Endodermal cell (in vitro differentiated cells): Measurements from ENCODE around the gene CNTRL. TPM values are rescaled to one million over a fixed set of nuclear protein-coding genes. Genes with fewer than 3 reads are reported as not detected.

Experiments used
- DNase-seq: peaks from one replicate; pipeline ENCODE4 v3.0.0-alpha.2; 2017
- H3K27ac ChIP-seq: 2 replicates; pipeline ENCODE4 v1.5.1; 2013; ENCODE audit warnings: mild to moderate bottlenecking, low read depth, low read length, moderate library complexity
- H3K27me3 ChIP-seq: 2 replicates; pipeline ENCODE4 v1.6.1; 2013; ENCODE audit warnings: mild to moderate bottlenecking, low read length, moderate library complexity; ENCODE audit not compliant: insufficient read depth, control insufficient read depth, poor library complexity, severe bottlenecking
- H3K36me3 ChIP-seq: 2 replicates; pipeline ENCODE4 v1.7.0; 2013; ENCODE audit warnings: mild to moderate bottlenecking, low read length, moderate library complexity; ENCODE audit not compliant: control insufficient read depth, insufficient read depth
- H3K4me1 ChIP-seq: one replicate; pipeline ENCODE4 v1.7.0; 2013; ENCODE audit warnings: low read length; ENCODE audit not compliant: control insufficient read depth, insufficient read depth
- H3K4me3 ChIP-seq: 2 replicates; pipeline ENCODE4 v1.5.1; 2013; ENCODE audit warnings: mild to moderate bottlenecking, low read length, moderate library complexity
- H3K9ac ChIP-seq: 2 replicates; pipeline ENCODE4 v1.6.1; 2013; ENCODE audit warnings: mild to moderate bottlenecking, low read length, moderate library complexity; ENCODE audit not compliant: poor library complexity, severe bottlenecking; ENCODE audit errors: extremely low read depth
- H3K9me3 ChIP-seq: 2 replicates; pipeline ENCODE4 v1.6.1; 2013; ENCODE audit warnings: mild to moderate bottlenecking, low read length, moderate library complexity; ENCODE audit not compliant: control insufficient read depth
- H3K27ac Mint-ChIP-seq: 2 replicates; pipeline ENCODE4 v1.8.0; 2020; ENCODE audit warnings: mixed read lengths
- H3K27me3 Mint-ChIP-seq: 2 replicates; pipeline ENCODE4 v1.8.0; 2021; ENCODE audit warnings: mild to moderate bottlenecking, mixed read lengths; ENCODE audit not compliant: insufficient read depth
- H3K36me3 Mint-ChIP-seq: 2 replicates; pipeline ENCODE4 v1.8.0; 2020; ENCODE audit warnings: low read depth, mixed read lengths
- H3K4me1 Mint-ChIP-seq: 2 replicates; pipeline ENCODE4 v1.8.0; 2020; ENCODE audit warnings: mixed read lengths
- H3K4me3 Mint-ChIP-seq: 2 replicates; pipeline ENCODE4 v1.8.0; 2020; ENCODE audit warnings: mild to moderate bottlenecking, moderate library complexity, mixed read lengths
- H3K9me3 Mint-ChIP-seq: 2 replicates; pipeline ENCODE4 v1.8.0; 2020; ENCODE audit warnings: mild to moderate bottlenecking, mixed read lengths
- WGBS, 2 experiments: methylation state at CpG; one replicate each; pipeline versions ENCODE4 v1.1.5 to v1.1.7; 2013; ENCODE audit warnings: missing lambda C conversion rate in 2 of 2, mixed read lengths in 1 of 2; ENCODE audit not compliant: insufficient coverage in 1 of 2, insufficient read length in 1 of 2; 5-methylcytosine and 5-hydroxymethylcytosine counted together
- total RNA-seq, 2 donors: library from RNA; stranded (reverse); fragmentation: NEBNext Ultra II Directional in 1 of 2; extraction: Animal tissue kit (Norgen Biotek cat#: 25700) in 1 of 2; gene quantifications; 2 replicates in 1 of 2; 3 replicates in 1 of 2; pipeline ENCODE4 v1.2.1, GENCODE V29; 2021
- TF ChIP-seq, protein P1 (sequence below): fragments of 200-600 bp; sonication (generic); conservative IDR thresholded peaks from 2 replicates; pipeline ENCODE4 v1.5.0; 2021; ENCODE audit warnings: antibody characterized with exemption, mild to moderate bottlenecking

Gene CNTRL
- total RNA-seq, 2 donors from 2014 or later, result 18.0 to 21.0 TPM

DNA sequence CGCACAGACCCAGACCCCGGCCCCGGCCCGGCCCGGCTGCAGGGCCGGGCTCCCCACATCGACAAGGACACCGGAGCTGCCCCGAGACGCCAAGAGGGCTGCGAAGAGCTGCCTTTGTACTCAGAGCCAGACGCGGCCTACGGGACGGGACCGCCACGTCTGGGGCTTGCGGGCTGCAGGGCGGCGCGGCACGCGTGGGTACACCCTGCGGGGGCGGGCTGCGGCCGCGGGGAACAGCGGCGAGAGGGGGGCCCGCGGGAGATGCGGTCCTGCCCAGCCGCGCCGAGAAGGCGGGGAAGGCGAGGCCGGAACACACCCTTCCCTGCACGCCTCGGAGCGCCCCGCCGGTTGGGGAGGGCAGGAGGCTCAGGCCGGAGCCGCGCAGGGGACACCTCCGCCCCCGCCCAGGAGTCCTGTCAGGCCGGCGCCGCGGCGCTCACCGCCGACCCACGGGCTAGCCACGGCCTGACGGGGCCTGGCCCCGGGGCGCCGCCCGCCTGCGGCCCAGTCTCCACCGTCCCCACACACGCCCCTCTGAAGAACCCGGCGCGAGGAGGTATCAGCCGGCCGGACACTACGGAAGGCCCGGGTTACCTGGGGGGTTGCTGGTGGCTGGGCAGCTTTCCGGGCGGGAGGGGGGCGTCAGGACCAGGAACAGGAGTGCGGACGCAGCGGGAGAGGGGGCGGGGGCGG lies 126.4 kb downstream of the CNTRL start:
- Mint-ChIP-seq H3K36me3 (no peaks in the 10 kb centered on the region), H3K27ac (no peak overlapping the region), H3K4me1 (peaks cover 34% of the 10 kb centered on the region), H3K4me3 (peak overlapping the region; percentile 87), H3K27me3 (peaks cover 2% of the 10 kb centered on the region), H3K9me3 (no peaks in the 10 kb centered on the region)
- Histone ChIP-seq H3K9me3 (no peaks in the 10 kb centered on the region), H3K4me3 (peak overlapping the region; percentile 92), H3K9ac (peak overlapping the region; percentile 64), H3K4me1 (peaks cover 10% of the 10 kb centered on the region), H3K27me3 (no peaks in the 10 kb centered on the region), H3K36me3 (no peaks in the 10 kb centered on the region), H3K27ac (peak overlapping the region; percentile 85)
- peak; percentile 70 for DNase-seq
- TF ChIP-seq, protein P1, sequence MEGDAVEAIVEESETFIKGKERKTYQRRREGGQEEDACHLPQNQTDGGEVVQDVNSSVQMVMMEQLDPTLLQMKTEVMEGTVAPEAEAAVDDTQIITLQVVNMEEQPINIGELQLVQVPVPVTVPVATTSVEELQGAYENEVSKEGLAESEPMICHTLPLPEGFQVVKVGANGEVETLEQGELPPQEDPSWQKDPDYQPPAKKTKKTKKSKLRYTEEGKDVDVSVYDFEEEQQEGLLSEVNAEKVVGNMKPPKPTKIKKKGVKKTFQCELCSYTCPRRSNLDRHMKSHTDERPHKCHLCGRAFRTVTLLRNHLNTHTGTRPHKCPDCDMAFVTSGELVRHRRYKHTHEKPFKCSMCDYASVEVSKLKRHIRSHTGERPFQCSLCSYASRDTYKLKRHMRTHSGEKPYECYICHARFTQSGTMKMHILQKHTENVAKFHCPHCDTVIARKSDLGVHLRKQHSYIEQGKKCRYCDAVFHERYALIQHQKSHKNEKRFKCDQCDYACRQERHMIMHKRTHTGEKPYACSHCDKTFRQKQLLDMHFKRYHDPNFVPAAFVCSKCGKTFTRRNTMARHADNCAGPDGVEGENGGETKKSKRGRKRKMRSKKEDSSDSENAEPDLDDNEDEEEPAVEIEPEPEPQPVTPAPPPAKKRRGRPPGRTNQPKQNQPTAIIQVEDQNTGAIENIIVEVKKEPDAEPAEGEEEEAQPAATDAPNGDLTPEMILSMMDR, result no peak
- WGBS, 2 experiments, result 0 to 1% methylated on average over 27 to 81 of the region's 81 CpGs

DNA sequence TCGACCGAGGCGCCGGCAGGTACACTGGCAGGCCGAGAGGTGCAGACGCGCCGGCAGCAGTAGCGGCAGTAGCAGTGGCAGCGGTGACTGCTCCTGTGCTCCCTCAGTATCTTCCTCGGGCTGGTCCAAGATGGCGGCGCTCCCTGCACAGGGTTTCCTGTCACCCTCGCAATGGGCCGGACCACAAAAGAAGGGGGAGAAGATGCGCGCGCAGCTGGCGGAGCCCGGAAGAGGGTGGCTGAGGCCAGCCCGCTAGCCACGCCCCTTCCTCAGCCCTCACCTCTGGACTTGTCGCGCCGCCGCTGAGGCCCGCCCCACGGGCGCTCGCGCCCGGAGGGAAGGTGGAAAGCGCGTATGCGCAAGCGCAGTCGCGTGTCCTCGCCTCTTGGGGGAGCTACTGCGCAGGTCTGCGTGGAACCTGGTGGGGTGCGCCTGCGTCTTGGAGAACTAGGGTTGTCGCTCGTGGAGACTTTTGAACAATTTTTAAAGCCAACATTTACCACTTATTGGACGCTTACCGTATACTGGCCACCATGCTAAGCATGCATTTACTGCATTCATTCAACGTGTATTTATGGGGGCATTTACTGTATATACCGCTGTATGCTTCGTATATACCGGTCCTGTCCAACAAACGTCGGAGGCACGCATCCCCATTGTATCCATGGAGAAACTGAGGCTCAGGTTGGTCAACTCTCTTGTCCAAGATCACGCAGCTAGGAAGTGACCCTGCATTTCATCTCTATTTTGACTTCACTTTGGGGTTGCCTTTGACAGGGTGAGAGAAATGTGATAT lies 127.2 kb downstream of the CNTRL start, which contains the start of gene RAB14:
RAB14 (minus strand) TSS at position 132 of the 796 bp plus-strand sequence. CDS start 8,457 bp downstream, outside the sequence.
- Histone ChIP-seq H3K4me1 (peaks cover 8% of the 10 kb centered on the region), H3K27me3 (no peaks in the 10 kb centered on the region), H3K27ac (peak within 1 kb of the TSS; percentile 85), H3K9me3 (no peaks in the 10 kb centered on the region), H3K9ac (peak within 1 kb of the TSS; percentile 64), H3K36me3 (no peaks in the 10 kb centered on the region), H3K4me3 (peak within 1 kb of the TSS; percentile 92)
- H3K27me3 Mint-ChIP-seq, result peaks cover 2% of the 10 kb centered on the region
- no peaks in the 10 kb centered on the region for H3K9me3 Mint-ChIP-seq
- peaks cover 36% of the 10 kb centered on the region for H3K4me1 Mint-ChIP-seq
- peak; percentile 100 for DNase-seq
- 12 to 15% methylated on average over 39 to 55 of the region's 55 CpGs for WGBS, 2 experiments
- peak within 1 kb of the TSS; percentile 87 for H3K4me3 Mint-ChIP-seq
- TF ChIP-seq, protein P1, result peak; percentile 62
- no peaks in the 10 kb centered on the region for H3K36me3 Mint-ChIP-seq
- H3K27ac Mint-ChIP-seq, result peak within 1 kb of the TSS; percentile 87

DNA sequence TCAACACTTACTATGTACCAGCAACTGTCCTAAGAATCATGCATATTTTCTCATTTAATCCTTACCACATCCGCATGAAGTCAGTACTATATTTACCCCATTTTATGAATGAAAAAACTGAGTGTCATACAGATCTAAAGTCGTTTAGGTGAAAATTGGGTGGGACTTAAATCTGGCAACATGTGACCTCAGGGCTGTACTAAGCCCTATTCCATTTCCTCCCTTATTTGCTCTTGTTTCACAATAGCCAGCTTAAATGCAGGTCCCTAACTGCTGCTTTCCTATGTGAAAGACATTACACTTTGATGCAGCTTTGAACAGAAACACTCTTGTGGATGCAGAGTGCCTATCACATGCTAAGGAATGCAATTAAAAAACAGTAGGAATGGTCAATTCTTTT lies 129.4 kb downstream of the CNTRL start:
- Mint-ChIP-seq H3K4me3 (no peak overlapping the region), H3K36me3 (no peaks in the 10 kb centered on the region), H3K27ac (no peak overlapping the region), H3K27me3 (peaks cover 2% of the 10 kb centered on the region), H3K9me3 (peaks cover 3% of the 10 kb centered on the region), H3K4me1 (peaks cover 24% of the 10 kb centered on the region)
- Histone ChIP-seq H3K4me1 (peaks cover under 1% of the 10 kb centered on the region), H3K36me3 (no peaks in the 10 kb centered on the region), H3K27me3 (no peaks in the 10 kb centered on the region), H3K9ac (no peak overlapping the region), H3K27ac (no peak overlapping the region), H3K4me3 (no peak overlapping the region), H3K9me3 (no peaks in the 10 kb centered on the region)
- 79 to 84% methylated on average over 2 of the region's 2 CpGs for WGBS, 2 experiments
- TF ChIP-seq, protein P1, result no peak
- no peak for DNase-seq
